ENCODE measurements around the gene IFNA10. TPM values are rescaled to one million over a fixed set of nuclear protein-coding genes. Genes with fewer than 3 reads are reported as not detected.
"Not testable (repeated sequence)": the region's sequence is repeated elsewhere in the genome, so short reads cannot be mapped to it uniquely, and the experiment has no call there.

The IFNA10 gene
- total and polyA plus RNA-seq, 2 of the 4 experiments (the other 2 are of a cell fraction) = not detected

GRCh38 chr9:21194867-21195776 lies 11.8 kb downstream of the IFNA10 start:
- BruUV-seq (replicated peaks); H3K27ac ChIP-seq (ENCODE audit: insufficient read depth, low read length); H2AFZ ChIP-seq (replicated peaks; ENCODE audit: low read length, poor library complexity); intact Hi-C loops (cut with micrococcal nuclease); H3K9me3 ChIP-seq (ENCODE audit: control insufficient read depth, insufficient read depth, low read length); dilution Hi-C loops (cut with HindIII; ENCODE audit: low sequenced_read_pairs, unreplicated experiment); H3K14ac ChIP-seq (replicated peaks; ENCODE audit: low read depth, low read length); H2AK5ac ChIP-seq (ENCODE audit: low read depth, low read length); H2BK15ac ChIP-seq (ENCODE audit: low read depth, low read length); H4K20me1 ChIP-seq (ENCODE audit: insufficient read depth, low read length); H2AK9ac ChIP-seq (replicated peaks; ENCODE audit: low read depth, low read length, poor library complexity); H3K23ac ChIP-seq (ENCODE audit: low read depth, low read length); H2BK5ac ChIP-seq (ENCODE audit: low read depth, low read length, poor library complexity, severe bottlenecking); H3K4ac ChIP-seq (ENCODE audit: low read depth, low read length); H3K27me3 ChIP-seq (ENCODE audit: control insufficient read depth, insufficient read depth, low read length); H3K4me1 ChIP-seq (ENCODE audit: control insufficient read depth, insufficient read depth, low read length); H3K56ac ChIP-seq (ENCODE audit: extremely low read depth, insufficient read depth, low read length); in situ Hi-C loops (cut with MboI; ENCODE audit: low sequenced_read_pairs); H3K9me1 ChIP-seq (ENCODE audit: insufficient read depth, low read length); H3K18ac ChIP-seq (ENCODE audit: low read depth, low read length); H2BK20ac ChIP-seq (ENCODE audit: low read depth, low read length); H2BK120ac ChIP-seq (ENCODE audit: low read depth, low read length); H3K79me1 ChIP-seq (ENCODE audit: low read depth in 1 of 2, low read length in 2 of 2); H3K4me3 ChIP-seq (ENCODE audit: insufficient read depth, low read depth, low read length); H4K8ac ChIP-seq (ENCODE audit: low read depth in 2 of 2, low read length in 2 of 2); H3K36me3 ChIP-seq (ENCODE audit: control insufficient read depth, insufficient read depth, low read length); H3K9ac ChIP-seq (ENCODE audit: low read depth, low read length); H4K91ac ChIP-seq (ENCODE audit: insufficient read depth, low read depth, low read length); H3K4me2 ChIP-seq (ENCODE audit: low read depth, low read length); H4K5ac ChIP-seq (ENCODE audit: low read depth, low read length): not testable (repeated sequence)
- DNase-seq (peak; percentile 0), ATAC-seq (ENCODE audit: low read depth) (peak; percentile 94)
- ChIA-PET CTCF (interaction anchor here (0.6 to 1.5 kb wide), 4 partner anchors 12 to 514 kb away, joined by 3 to 5 read pairs (median 3); no protein-coding TSS in a partner anchor), POLR2A (ENCODE audit: unreplicated experiment) (interaction anchor here (0.7 kb wide), 1 partner anchor 67 kb away, joined by 3 read pairs; no protein-coding TSS in a partner anchor)
- TF ChIP-seq RAD21 (IDR thresholded peaks at IDR 0.05; ENCODE audit: low read length) (peak; percentile 18; the same call in 1 of the 2 replicates), CTCF (conservative IDR thresholded peaks at IDR 0.05; ENCODE audit: low read depth, low read length) (peak; percentile 45)
- no CpG with 5 or more reads among the region's 6 CpGs for WGBS, 2 experiments (ENCODE audit: extremely low coverage in 2 of 2, insufficient read length in 1 of 2)

- H3K4me3 ChIP-seq (ENCODE audit: insufficient read depth, low read depth, low read length); BruUV-seq (replicated peaks); H3K23ac ChIP-seq (ENCODE audit: low read depth, low read length); H3K4me1 ChIP-seq (ENCODE audit: control insufficient read depth, insufficient read depth, low read length); H3K9me1 ChIP-seq (ENCODE audit: insufficient read depth, low read length); H4K91ac ChIP-seq (ENCODE audit: insufficient read depth, low read depth, low read length); H3K79me1 ChIP-seq (ENCODE audit: low read depth in 1 of 2, low read length in 2 of 2); H3K4me2 ChIP-seq (ENCODE audit: low read depth, low read length); in situ Hi-C loops (cut with MboI; ENCODE audit: low sequenced_read_pairs); H4K8ac ChIP-seq (ENCODE audit: low read depth in 2 of 2, low read length in 2 of 2); H3K9me3 ChIP-seq (ENCODE audit: control insufficient read depth, insufficient read depth, low read length); H2BK120ac ChIP-seq (ENCODE audit: low read depth, low read length); H2BK15ac ChIP-seq (ENCODE audit: low read depth, low read length); H3K18ac ChIP-seq (ENCODE audit: low read depth, low read length); H4K5ac ChIP-seq (ENCODE audit: low read depth, low read length); H3K9ac ChIP-seq (ENCODE audit: low read depth, low read length); intact Hi-C loops (cut with micrococcal nuclease); ATAC-seq (ENCODE audit: low read depth); H3K27ac ChIP-seq (ENCODE audit: insufficient read depth, low read length); CTCF ChIA-PET; POLR2A ChIA-PET (ENCODE audit: unreplicated experiment); H2AFZ ChIP-seq (replicated peaks; ENCODE audit: low read length, poor library complexity); H2BK5ac ChIP-seq (ENCODE audit: low read depth, low read length, poor library complexity, severe bottlenecking); H4K20me1 ChIP-seq (ENCODE audit: insufficient read depth, low read length); H3K36me3 ChIP-seq (ENCODE audit: control insufficient read depth, insufficient read depth, low read length); H2AK5ac ChIP-seq (ENCODE audit: low read depth, low read length); H3K14ac ChIP-seq (replicated peaks; ENCODE audit: low read depth, low read length); H2AK9ac ChIP-seq (replicated peaks; ENCODE audit: low read depth, low read length, poor library complexity); dilution Hi-C loops (cut with HindIII; ENCODE audit: low sequenced_read_pairs, unreplicated experiment); H2BK20ac ChIP-seq (ENCODE audit: low read depth, low read length); H3K27me3 ChIP-seq (ENCODE audit: control insufficient read depth, insufficient read depth, low read length); DNase-seq; H3K4ac ChIP-seq (ENCODE audit: low read depth, low read length); H3K56ac ChIP-seq (ENCODE audit: extremely low read depth, insufficient read depth, low read length): not testable (repeated sequence)
- WGBS, 2 experiments (ENCODE audit: extremely low coverage in 2 of 2, insufficient read length in 1 of 2) = no CpG with 5 or more reads among the region's 3 CpGs
These were observed 19.5 kb downstream of the IFNA10 start, which contains the start of gene IFNA4 for GRCh38 chr9:21187487-21187886. Gene IFNA4 (minus strand): TSS chr9:21187587. CDS start chr9:21187531, 56 bp downstream.
